GM12801 (cell line): ENCODE measurements around the gene CYP11A1.

Experiments
- TF ChIP-seq, protein P1 (sequence below): IDR thresholded peaks from one replicate; pipeline ENCODE4 v1.5.1; 2011; ENCODE audit warnings: control low read depth; ENCODE audit not compliant: insufficient read length; ENCODE audit errors: extremely low read depth

The CYP11A1 gene

DNA sequence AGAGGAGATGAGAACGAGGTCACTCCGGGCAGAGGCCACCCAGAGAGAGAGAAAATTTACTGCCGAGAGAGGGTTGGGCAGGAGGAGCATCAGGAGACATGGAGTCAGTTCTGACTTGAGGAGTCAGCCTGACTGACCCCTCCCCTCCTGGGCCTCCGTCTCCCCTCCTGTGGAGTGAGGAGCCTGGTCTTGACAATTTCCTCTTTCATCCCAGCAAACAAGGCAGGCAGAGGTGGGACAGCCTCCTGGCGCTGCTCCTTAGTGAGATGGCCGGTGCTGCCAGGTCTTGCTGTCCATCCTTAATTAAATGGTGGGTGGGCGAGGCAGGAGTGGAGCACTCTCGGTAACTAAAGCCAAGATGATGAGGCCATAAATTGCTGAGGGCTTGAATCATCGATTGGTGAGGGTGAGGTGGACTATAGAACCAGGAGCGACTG is 60.6 kb downstream of the CYP11A1 start:
- TF ChIP-seq, protein P1, sequence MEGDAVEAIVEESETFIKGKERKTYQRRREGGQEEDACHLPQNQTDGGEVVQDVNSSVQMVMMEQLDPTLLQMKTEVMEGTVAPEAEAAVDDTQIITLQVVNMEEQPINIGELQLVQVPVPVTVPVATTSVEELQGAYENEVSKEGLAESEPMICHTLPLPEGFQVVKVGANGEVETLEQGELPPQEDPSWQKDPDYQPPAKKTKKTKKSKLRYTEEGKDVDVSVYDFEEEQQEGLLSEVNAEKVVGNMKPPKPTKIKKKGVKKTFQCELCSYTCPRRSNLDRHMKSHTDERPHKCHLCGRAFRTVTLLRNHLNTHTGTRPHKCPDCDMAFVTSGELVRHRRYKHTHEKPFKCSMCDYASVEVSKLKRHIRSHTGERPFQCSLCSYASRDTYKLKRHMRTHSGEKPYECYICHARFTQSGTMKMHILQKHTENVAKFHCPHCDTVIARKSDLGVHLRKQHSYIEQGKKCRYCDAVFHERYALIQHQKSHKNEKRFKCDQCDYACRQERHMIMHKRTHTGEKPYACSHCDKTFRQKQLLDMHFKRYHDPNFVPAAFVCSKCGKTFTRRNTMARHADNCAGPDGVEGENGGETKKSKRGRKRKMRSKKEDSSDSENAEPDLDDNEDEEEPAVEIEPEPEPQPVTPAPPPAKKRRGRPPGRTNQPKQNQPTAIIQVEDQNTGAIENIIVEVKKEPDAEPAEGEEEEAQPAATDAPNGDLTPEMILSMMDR: no peak

DNA sequence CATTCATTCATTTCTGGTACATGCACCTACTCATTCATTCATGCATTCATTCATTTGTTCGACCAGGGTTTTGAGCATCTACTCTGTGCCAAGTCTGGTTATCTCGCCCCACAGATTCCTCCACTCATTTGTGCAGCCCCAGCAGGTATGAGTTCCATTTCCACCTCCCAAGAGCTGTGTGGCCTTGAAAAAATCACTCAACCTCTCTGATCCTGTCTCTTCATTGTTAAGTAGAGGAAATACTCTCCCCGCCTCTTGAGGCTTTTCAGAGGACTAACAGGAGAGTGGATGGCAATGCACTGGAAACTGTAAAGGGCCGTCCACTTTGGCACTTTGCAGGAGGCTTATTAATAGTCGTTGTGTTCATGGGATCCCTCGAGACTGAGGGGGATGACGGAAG is 61.8 kb downstream of the CYP11A1 start:
- TF ChIP-seq, protein P1: no peak

DNA sequence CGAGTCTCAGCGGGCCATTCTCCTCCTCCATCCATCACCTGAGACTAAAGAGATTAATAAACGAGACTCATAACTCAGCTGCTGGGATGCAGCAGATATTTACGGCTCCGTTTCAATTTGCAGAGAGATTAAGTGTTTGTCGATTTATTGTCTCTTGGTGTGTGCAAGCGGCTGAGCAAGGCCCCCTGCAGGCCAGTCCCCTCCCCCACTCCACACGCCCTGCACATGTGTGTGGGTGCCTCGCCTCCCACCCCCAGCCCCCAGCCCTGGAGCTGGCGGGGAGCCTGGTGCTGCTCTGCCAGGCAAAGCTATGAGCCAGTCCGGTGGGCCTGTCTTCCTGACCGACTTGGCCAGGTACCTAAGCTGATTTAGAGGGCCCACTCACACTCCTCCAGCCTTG is 63.0 kb downstream of the CYP11A1 start:
- TF ChIP-seq, protein P1: no peak

DNA sequence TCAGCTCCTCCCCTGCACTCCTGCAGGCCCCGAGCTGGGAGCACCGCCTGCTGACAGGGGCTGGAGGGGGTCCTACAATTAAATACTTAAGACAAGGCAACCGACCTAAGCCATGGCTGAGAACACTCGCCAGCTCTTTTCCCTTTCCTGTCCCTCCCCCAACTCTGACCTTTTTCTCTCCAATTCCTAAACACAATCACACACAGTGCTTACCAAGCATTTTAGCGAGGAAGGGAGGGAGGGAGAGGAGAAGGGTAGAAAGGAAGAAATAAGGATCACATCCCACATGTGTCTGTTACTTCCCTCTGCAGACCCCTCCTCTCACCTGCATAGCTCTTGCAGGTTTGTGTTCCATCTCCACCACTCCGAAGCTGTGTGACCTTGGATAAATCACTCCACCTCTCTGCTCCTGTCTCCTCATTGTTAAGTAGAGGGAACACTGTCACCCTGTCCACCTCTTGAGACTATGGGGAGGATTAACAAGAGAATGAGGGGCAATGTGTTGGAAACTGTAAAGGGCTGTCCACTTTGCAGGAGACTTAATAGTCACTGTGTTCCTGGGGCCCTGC is 63.6 kb downstream of the CYP11A1 start:
- TF ChIP-seq, protein P1: no peak

DNA sequence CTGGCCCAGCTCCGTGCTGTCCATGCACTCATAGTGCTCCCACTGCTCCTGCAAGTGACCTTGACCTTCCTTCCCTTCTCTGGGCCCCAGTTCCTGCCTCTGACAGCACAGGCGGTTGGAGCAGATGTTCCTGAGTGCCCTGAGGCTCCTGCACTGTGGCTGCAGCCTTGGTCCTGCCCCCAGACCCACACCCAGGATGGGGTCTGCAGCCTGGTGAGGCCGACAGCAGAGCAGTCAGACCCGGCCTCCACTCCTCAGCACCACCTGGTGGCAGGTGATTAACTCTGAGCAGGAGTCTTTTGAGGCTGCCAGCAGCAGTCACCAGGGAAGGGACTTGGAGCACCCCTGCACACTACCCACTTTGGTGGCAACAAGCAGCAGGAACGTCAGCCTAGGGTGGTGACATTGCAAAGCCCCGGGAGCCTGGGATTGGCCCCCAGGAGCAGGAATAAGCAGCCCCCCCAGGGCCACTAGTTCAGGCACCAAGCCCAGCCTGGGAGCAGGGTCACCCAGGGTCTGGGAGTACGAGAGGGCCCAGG is 64.6 kb downstream of the CYP11A1 start:
- TF ChIP-seq, protein P1: no peak

DNA sequence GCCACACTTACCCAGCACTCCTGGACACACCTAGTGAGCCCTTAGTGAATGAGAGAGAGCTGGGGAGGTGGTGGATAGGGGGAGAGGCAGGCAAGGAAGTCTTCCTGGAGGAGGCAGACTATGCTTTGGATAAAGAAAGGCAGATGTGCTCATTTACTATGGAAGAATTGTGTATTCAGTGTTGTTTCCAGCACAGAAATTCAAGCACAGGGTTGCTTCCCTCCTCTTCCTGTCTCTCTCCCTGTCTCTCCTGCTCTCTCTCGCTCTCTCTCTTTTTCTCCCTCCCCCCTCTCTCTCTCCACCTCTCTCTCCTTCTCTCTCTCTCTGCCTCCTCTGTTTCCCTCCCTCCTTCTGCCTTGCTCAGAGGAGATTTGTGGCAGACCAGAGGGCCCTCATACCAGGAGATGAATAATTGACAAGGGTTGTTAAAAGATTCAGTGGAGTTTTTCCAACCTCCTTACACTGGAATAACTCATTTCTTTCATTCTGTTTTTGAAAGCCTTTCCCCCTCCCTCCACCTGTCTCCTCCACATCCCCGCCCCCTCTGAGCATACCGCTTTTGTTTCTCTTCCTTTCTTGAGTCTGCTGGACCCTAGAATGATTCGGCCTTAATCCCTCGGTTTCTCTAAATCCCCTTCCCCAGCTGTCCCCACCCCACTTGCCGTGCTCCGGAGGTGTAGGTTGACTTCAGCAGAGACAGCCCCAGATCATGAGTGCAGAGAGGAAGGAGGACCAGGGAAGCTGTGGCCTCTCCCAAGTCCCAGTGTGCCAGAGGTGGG is 65.7 kb downstream of the CYP11A1 start:
- TF ChIP-seq, protein P1: no peak

DNA sequence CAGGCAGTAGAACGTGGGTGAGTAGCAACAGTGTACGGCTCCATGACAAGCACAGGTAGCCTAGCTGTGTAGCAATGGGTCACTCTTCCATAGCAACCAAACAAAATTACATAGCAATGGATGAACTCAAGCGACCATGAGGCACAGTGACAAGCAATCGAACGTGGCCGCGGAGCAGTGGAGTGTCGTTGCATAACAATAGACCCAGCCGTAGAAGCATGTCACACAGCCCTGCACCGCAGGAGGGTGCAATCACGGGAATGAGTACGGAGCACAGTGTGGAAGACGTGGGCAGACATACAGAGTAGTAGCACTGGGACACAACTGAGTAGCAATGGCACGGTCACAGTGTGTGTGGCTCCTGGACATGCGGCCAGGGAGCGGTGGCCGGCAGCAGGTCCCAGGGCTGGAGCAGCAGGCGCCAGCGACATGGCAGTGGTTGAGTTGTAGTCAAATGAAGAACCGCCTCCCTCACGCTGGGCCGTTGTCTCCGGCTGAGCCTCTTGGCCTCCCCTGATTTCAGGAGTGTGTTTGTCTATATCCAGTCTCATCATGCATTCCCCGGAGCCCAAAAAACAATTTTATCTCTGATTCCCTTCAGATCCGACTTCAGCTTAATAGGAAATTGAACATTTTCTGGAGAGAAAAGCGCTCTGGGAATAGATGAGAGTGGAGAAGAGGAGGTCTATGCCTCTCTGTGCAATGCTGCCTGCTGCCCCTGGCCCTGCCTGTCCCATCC is 67.2 kb downstream of the CYP11A1 start:
- TF ChIP-seq, protein P1: no peak
